CD14-positive monocyte (primary cell): ENCODE measurements around the gene TMCO5A. TPM values are rescaled to one million over a fixed set of nuclear protein-coding genes. Genes with fewer than 3 reads are reported as not detected.

Experiments used
- DNase-seq, 3 donors: peaks; one replicate each; pipeline ENCODE4 v3.0.0-alpha.2; 2011 to 2022
- H2AFZ ChIP-seq: 2 replicates; pipeline ENCODE4 v1.6.0; 2012; ENCODE audit warnings: mild to moderate bottlenecking, low read depth, low read length, inconsistent platforms; ENCODE audit not compliant: insufficient read depth, poor library complexity, severe bottlenecking
- H3K27ac ChIP-seq, 2 donors: 1 replicate in 1 of 2; 2 replicates in 1 of 2; pipeline ENCODE4 v1.5.1; 2012 to 2013; ENCODE audit warnings: low read length in 2 of 2, control low read depth in 1 of 2, inconsistent platforms in 1 of 2, low read depth in 1 of 2, mild to moderate bottlenecking in 1 of 2
- H3K27me3 ChIP-seq, 2 donors: one replicate each; pipeline versions ENCODE4 v1.6.0 to v1.6.1; 2011 to 2013; ENCODE audit warnings: low read length in 2 of 2; ENCODE audit not compliant: control insufficient read depth in 2 of 2, insufficient read depth in 2 of 2
- H3K36me3 ChIP-seq, 2 donors: replicated peaks in 1 of 2; 1 replicate in 1 of 2; 2 replicates in 1 of 2; pipeline versions ENCODE4 v1.5.1 to v1.6.1; 2012 to 2013; ENCODE audit warnings: low read length in 2 of 2, control low read depth in 1 of 2, inconsistent platforms in 1 of 2, mild to moderate bottlenecking in 1 of 2; ENCODE audit not compliant: insufficient read depth in 2 of 2, control insufficient read depth in 1 of 2
- H3K4me1 ChIP-seq, 2 donors: 1 replicate in 1 of 2; 2 replicates in 1 of 2; pipeline versions ENCODE4 v1.5.1 to v1.6.1; 2012 to 2013; ENCODE audit warnings: low read length in 2 of 2, control low read depth in 1 of 2, inconsistent platforms in 1 of 2, mild to moderate bottlenecking in 1 of 2, moderate library complexity in 1 of 2; ENCODE audit not compliant: insufficient read depth in 2 of 2, control insufficient read depth in 1 of 2
- H3K4me2 ChIP-seq: replicated peaks from 2 replicates; pipeline ENCODE3; 2012; ENCODE audit warnings: low read length, moderate library complexity, mild to moderate bottlenecking; ENCODE audit not compliant: poor library complexity, severe bottlenecking; ENCODE audit errors: extremely low read depth
- H3K4me3 ChIP-seq, 3 experiments: fragments of 200-600 bp in 1 of 3; sonication (generic) in 1 of 3; replicated peaks in 1 of 3; 1 replicate in 2 of 3; 2 replicates in 1 of 3; pipeline ENCODE4 v1.5.1; 2011 to 2013; ENCODE audit warnings: low read length in 3 of 3, mild to moderate bottlenecking in 3 of 3, control low read depth in 2 of 3, low read depth in 2 of 3, inconsistent platforms in 1 of 3, moderate library complexity in 1 of 3
- H3K79me2 ChIP-seq: 2 replicates; pipeline ENCODE4 v1.6.0; 2012; ENCODE audit warnings: mild to moderate bottlenecking, control low read depth, inconsistent platforms, low read length, moderate library complexity; ENCODE audit not compliant: insufficient read depth
- H3K9ac ChIP-seq: 2 replicates; pipeline ENCODE4 v1.6.0; 2017; ENCODE audit warnings: low read length, mild to moderate bottlenecking; ENCODE audit not compliant: insufficient read depth, poor library complexity, severe bottlenecking
- H3K9me3 ChIP-seq, 2 donors: replicated peaks in 1 of 2; 1 replicate in 1 of 2; 2 replicates in 1 of 2; pipeline versions ENCODE4 v1.5.1 to v1.6.1; 2012 to 2013; ENCODE audit warnings: low read length in 2 of 2, control low read depth in 1 of 2; ENCODE audit not compliant: control insufficient read depth in 1 of 2, insufficient read depth in 1 of 2
- H4K20me1 ChIP-seq: 2 replicates; pipeline ENCODE4 v1.6.0; 2012; ENCODE audit warnings: mild to moderate bottlenecking, low read length, control low read depth, moderate library complexity; ENCODE audit not compliant: insufficient read depth
- H3K27ac Mint-ChIP-seq, 7 donors: one replicate each; pipeline ENCODE4 v1.8.0; 2020; ENCODE audit warnings: mild to moderate bottlenecking in 7 of 7, mixed read lengths in 7 of 7, moderate library complexity in 6 of 7, inconsistent platforms in 2 of 7
- H3K27me3 Mint-ChIP-seq, 3 donors: one replicate each; pipeline ENCODE4 v1.8.0; 2021 to 2022; ENCODE audit warnings: low read depth in 3 of 3, mild to moderate bottlenecking in 3 of 3, mixed read lengths in 3 of 3, moderate library complexity in 3 of 3, inconsistent platforms in 1 of 3
- H3K36me3 Mint-ChIP-seq, 2 donors: one replicate each; pipeline ENCODE4 v1.8.0; 2020; ENCODE audit warnings: mixed read lengths in 2 of 2, inconsistent platforms in 1 of 2, mild to moderate bottlenecking in 1 of 2
- H3K4me1 Mint-ChIP-seq: one replicate; pipeline ENCODE4 v1.8.0; 2020; ENCODE audit warnings: mild to moderate bottlenecking, mixed read lengths
- H3K4me3 Mint-ChIP-seq, 2 donors: one replicate each; pipeline ENCODE4 v1.8.0; 2020; ENCODE audit warnings: mild to moderate bottlenecking in 2 of 2, mixed read lengths in 2 of 2, moderate library complexity in 1 of 2
- H3K9me3 Mint-ChIP-seq, 7 donors: one replicate each; pipeline ENCODE4 v1.8.0; 2020 to 2022; ENCODE audit warnings: mixed read lengths in 7 of 7, mild to moderate bottlenecking in 6 of 7, moderate library complexity in 6 of 7, inconsistent platforms in 2 of 7
- WGBS: methylation state at CpG from one replicate; pipeline ENCODE4 v1.1.5; 2013; ENCODE audit warnings: missing lambda C conversion rate; ENCODE audit not compliant: insufficient coverage; 5-methylcytosine and 5-hydroxymethylcytosine counted together
- intact Hi-C, 2 donors: fragments of 100-400 bp; cut with micrococcal nuclease; formaldehyde crosslinking; loops; one replicate each; pipeline versions ENCODE4 v1.15.0 to v1.15.1; 2023
- polyA plus RNA-seq, 3 donors: library from polyadenylated mRNA; depleted of rRNA in 1 of 3; unstranded in 2 of 3; stranded (reverse) in 1 of 3; fragments of 300-500 nt in 2 of 3; fragments of >200 nt in 1 of 3; fragmentation: Illumina TruSeq in 2 of 3; gene quantifications; 1 replicate in 2 of 3; 2 replicates in 1 of 3; pipeline ENCODE4 v1.2.3, GENCODE V29; 2012 to 2021
- TF ChIP-seq, protein P1 (sequence below): fragments of 200-600 bp; IDR thresholded peaks from one replicate; pipeline ENCODE4 v1.8.0; 2022; ENCODE audit warnings: antibody characterized with exemption, mild to moderate bottlenecking

TMCO5A gene
- polyA plus RNA-seq, 3 donors, result not detected

DNA sequence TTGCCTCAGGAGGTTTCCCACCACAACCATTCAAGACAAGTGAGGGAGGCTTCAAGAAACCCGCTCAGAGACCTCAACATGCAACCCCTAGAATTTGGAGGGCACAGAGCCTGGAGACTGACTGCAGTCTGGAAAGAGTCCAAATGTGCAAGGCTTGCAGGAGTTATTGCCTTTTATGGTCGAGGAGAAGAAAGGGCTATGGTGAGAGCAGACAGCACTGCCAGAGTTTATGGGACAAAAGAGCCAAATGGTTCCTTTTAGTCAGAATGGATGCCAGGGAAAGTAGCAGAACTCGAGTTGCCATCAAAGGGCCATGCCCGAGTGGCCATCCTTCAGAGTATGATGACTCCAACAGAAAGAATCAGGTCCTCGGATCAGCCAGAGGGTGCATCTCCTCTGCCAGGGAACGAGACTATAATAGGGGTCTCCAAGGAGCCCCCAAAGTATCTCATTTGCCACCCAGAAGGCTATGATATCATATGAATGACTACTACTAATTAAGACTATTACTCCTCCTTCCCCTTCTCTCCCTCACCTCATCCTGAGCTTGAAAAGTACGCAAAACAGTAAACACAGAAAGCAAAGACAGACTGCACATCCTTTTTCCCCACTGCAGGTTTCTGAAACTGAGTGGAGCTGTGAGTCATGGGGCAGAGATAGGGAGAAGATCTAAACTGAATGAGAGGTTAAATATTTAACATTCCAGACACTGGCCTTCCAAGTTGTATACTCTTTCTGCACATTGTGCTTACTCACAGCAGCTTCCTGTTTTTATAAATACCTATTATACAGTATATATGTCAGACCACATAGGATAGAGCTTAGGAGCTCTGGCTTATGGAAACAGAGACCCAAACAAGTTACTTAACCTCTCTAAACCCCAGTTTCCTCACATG, 33.9 kb upstream of the TMCO5A start:
- TF ChIP-seq, protein P1, sequence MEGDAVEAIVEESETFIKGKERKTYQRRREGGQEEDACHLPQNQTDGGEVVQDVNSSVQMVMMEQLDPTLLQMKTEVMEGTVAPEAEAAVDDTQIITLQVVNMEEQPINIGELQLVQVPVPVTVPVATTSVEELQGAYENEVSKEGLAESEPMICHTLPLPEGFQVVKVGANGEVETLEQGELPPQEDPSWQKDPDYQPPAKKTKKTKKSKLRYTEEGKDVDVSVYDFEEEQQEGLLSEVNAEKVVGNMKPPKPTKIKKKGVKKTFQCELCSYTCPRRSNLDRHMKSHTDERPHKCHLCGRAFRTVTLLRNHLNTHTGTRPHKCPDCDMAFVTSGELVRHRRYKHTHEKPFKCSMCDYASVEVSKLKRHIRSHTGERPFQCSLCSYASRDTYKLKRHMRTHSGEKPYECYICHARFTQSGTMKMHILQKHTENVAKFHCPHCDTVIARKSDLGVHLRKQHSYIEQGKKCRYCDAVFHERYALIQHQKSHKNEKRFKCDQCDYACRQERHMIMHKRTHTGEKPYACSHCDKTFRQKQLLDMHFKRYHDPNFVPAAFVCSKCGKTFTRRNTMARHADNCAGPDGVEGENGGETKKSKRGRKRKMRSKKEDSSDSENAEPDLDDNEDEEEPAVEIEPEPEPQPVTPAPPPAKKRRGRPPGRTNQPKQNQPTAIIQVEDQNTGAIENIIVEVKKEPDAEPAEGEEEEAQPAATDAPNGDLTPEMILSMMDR, result no peak
- Histone ChIP-seq H4K20me1 (no peaks in the 10 kb centered on the region), H3K4me3 (no peak overlapping the region), H3K4me1 (no peaks in the 10 kb centered on the region), H2AFZ (no peak overlapping the region), H3K27ac (no peak overlapping the region), H3K9ac (no peak overlapping the region), H3K27me3 (no peaks in the 10 kb centered on the region), H3K9me3 (no peaks in the 10 kb centered on the region), H3K36me3 (no peaks in the 10 kb centered on the region), H3K4me2 (no peak overlapping the region), H3K79me2 (no peaks in the 10 kb centered on the region)
- WGBS, result 79% methylated on average over 5 of the region's 7 CpGs
- Mint-ChIP-seq H3K9me3 (peaks cover 0 to 5% (median 0%) of the 10 kb centered on the region in 7 donors), H3K27me3 (peaks cover 0 to 4% (median 3%) of the 10 kb centered on the region in 3 donors), H3K27ac (no peak overlapping the region), H3K4me3 (no peak overlapping the region), H3K4me1 (no peaks in the 10 kb centered on the region), H3K36me3 (no peaks in the 10 kb centered on the region)
- intact Hi-C loops, result no loop called here
- no peak for DNase-seq

DNA sequence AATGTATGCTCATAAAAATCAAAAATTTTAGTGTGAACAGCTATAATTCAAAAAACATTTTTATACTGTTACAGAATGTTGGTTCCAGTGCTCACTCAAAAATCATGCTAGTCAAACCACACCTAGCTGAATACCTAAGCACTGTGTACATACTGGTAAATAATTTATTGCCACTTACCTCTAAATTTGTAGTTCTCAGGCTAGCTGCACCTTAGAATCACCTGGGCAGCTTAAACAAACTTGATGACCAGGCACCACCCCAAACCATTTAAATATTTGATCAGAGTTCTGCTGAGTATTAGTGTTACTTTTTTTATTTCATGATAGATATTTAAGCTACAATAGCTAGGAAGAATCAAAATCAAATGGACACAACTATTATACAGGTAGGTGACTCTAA, 32.3 kb upstream of the TMCO5A start:
- no peak for DNase-seq
- intact Hi-C loops, result no loop called here
- no peaks in the 10 kb centered on the region for H3K27me3 ChIP-seq
- TF ChIP-seq, protein P1, result no peak
- Mint-ChIP-seq H3K27ac (no peak overlapping the region), H3K27me3 (peaks cover 0 to 4% (median 3%) of the 10 kb centered on the region in 3 donors), H3K4me3 (no peak overlapping the region), H3K4me1 (no peaks in the 10 kb centered on the region), H3K36me3 (no peaks in the 10 kb centered on the region), H3K9me3 (peaks cover 0 to 5% (median 0%) of the 10 kb centered on the region in 7 donors)
- no peak overlapping the region for H3K27ac ChIP-seq
- no peaks in the 10 kb centered on the region for H3K9me3 ChIP-seq
- H2AFZ ChIP-seq, result no peak overlapping the region
- no peak overlapping the region for H3K4me2 ChIP-seq
- H3K4me3 ChIP-seq, result no peak overlapping the region
- H3K79me2 ChIP-seq, result no peaks in the 10 kb centered on the region
- H4K20me1 ChIP-seq, result no peaks in the 10 kb centered on the region
- no peaks in the 10 kb centered on the region for H3K4me1 ChIP-seq
- H3K36me3 ChIP-seq, result no peaks in the 10 kb centered on the region
- no peak overlapping the region for H3K9ac ChIP-seq
